Progenitor cell of endocrine pancreas (in vitro differentiated cells): ENCODE results near the gene PPFIBP1. TPM values are rescaled to one million over a fixed set of nuclear protein-coding genes. Genes with fewer than 3 reads are reported as not detected.
A peak's percentile ranks its signal among the peaks of the same experiment; 100 is the strongest.

ENCODE experiments used
- DNase-seq: peaks from one replicate; pipeline ENCODE4 v3.0.0; 2021; ENCODE audit warnings: low spot score; ENCODE audit not compliant: unreplicated experiment
- H3K27ac Mint-ChIP-seq: 2 replicates; pipeline ENCODE4 v1.8.0; 2021; ENCODE audit warnings: mild to moderate bottlenecking, moderate library complexity, mixed read lengths
- H3K27me3 Mint-ChIP-seq: 2 replicates; pipeline ENCODE4 v1.8.0; 2021; ENCODE audit warnings: mixed read lengths
- H3K36me3 Mint-ChIP-seq: 2 replicates; pipeline ENCODE4 v1.8.0; 2022; ENCODE audit warnings: mixed read lengths; ENCODE audit not compliant: insufficient read depth
- H3K4me1 Mint-ChIP-seq: 2 replicates; pipeline ENCODE4 v1.8.0; 2021; ENCODE audit warnings: low read depth, mixed read lengths
- H3K4me3 Mint-ChIP-seq: 2 replicates; pipeline ENCODE4 v1.8.0; 2021; ENCODE audit warnings: low read depth, mild to moderate bottlenecking, moderate library complexity, mixed read lengths
- H3K9me3 Mint-ChIP-seq: 2 replicates; pipeline ENCODE4 v1.8.0; 2021; ENCODE audit warnings: low read depth, mixed read lengths
- CTCF ChIP-seq: fragments of 200-600 bp; sonication (generic); IDR thresholded peaks from one replicate; pipeline ENCODE4 v1.5.0; 2021; ENCODE audit warnings: antibody characterized with exemption, mild to moderate bottlenecking; ENCODE audit not compliant: unreplicated experiment
- total RNA-seq: library from RNA; stranded (reverse); gene quantifications from 2 replicates; pipeline ENCODE4 v1.2.1, GENCODE V29; 2021

The PPFIBP1 gene
- total RNA-seq, 1 donor from 2014 or later, result 85.4 TPM

DNA sequence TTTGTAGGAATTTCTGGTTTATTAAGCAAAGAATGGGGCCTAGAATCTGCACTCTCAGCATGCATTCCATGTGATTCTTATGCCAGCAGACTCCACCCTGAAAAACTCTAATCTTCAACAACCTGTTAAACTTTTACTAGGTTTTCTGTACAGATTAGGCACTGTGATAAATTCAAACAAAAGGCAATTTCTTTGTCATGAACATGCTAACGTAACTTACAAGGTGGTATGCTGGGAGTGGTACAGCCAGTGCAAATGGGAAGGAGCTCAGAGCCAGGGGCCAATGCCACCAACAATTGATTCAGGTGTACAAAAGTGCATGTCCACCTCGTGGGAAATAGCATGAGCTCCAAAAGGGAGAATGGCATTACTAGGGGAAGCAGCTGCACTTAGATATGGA lies 83.0 kb downstream of the PPFIBP1 start:
- Mint-ChIP-seq H3K27me3 (no peaks in the 10 kb centered on the region), H3K4me1 (peaks cover 23% of the 10 kb centered on the region)

GRCh38 chr12:27607591-27607990 lies 83.6 kb downstream of the PPFIBP1 start:
- TF ChIP-seq CTCF, result no peak
- H3K27ac Mint-ChIP-seq, result peak overlapping the region; percentile 88
- no peaks in the 10 kb centered on the region for H3K27me3 Mint-ChIP-seq
- no peak for DNase-seq
- H3K4me3 Mint-ChIP-seq, result no peak overlapping the region
- peaks cover 23% of the 10 kb centered on the region for H3K4me1 Mint-ChIP-seq
- peaks cover 13% of the 10 kb centered on the region for H3K36me3 Mint-ChIP-seq
- H3K9me3 Mint-ChIP-seq, result peaks cover 15% of the 10 kb centered on the region

More for the DNA sequence above, 83.0 kb downstream of the PPFIBP1 start:
- H3K9me3 Mint-ChIP-seq, result peaks cover 15% of the 10 kb centered on the region
- TF ChIP-seq CTCF, result no peak
- no peak overlapping the region for H3K4me3 Mint-ChIP-seq
- peak overlapping the region; percentile 88 for H3K27ac Mint-ChIP-seq
- peaks cover 13% of the 10 kb centered on the region for H3K36me3 Mint-ChIP-seq
- no peak for DNase-seq

DNA sequence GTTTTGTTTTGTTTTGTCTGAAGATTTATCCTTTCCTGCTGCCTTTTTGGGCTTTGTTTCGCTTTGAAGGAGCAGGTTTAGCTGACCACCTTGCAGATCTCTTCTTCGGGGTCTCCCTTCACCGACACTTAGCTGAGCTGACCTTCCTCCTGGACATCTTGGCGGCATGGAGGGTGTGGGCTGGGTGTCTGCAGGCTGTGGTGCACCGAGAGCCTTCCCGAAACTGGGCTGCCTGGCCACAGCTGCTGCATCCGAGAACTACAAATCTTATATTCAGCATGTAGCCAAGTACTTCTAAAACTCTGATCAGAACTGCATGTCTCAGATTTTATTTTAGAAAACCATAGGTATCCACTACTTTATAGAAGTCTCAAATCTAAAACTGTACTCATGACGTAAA lies 84.9 kb downstream of the PPFIBP1 start:
- H3K27ac Mint-ChIP-seq, result no peak overlapping the region

GRCh38 chr12:27610374-27610773 lies 86.4 kb downstream of the PPFIBP1 start:
- Mint-ChIP-seq H3K9me3 (peaks cover 4% of the 10 kb centered on the region), H3K27ac (no peak overlapping the region), H3K27me3 (no peaks in the 10 kb centered on the region), H3K4me1 (peaks cover 21% of the 10 kb centered on the region), H3K4me3 (no peak overlapping the region), H3K36me3 (peaks cover 7% of the 10 kb centered on the region)
- no peak for DNase-seq
- TF ChIP-seq CTCF, result no peak

More for the DNA sequence above, 84.9 kb downstream of the PPFIBP1 start:
- no peak for TF ChIP-seq CTCF
- H3K4me3 Mint-ChIP-seq, result no peak overlapping the region
- peaks cover 14% of the 10 kb centered on the region for H3K36me3 Mint-ChIP-seq
- DNase-seq, result no peak
- H3K9me3 Mint-ChIP-seq, result peaks cover 11% of the 10 kb centered on the region
- no peaks in the 10 kb centered on the region for H3K27me3 Mint-ChIP-seq
- peaks cover 23% of the 10 kb centered on the region for H3K4me1 Mint-ChIP-seq

DNA sequence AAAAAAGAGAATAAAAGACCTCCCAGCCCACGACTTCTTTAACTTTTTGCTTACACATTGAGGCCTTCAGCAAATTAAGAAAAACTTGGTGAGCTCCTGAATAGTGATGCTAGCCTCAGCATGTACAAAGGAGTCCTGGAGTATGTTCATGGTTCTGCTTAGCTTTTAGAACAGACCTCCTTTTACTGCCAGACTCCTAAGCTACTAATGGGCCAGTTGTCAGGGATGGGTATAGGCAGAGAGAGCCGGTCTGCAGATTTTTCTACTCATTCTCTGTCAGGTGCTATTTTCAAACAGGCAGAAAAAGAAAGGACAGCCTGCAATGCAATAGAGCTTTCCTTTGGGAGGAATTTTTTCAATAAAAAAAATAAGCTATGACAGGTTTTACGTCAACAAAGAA lies 90.4 kb downstream of the PPFIBP1 start:
- peaks cover 7% of the 10 kb centered on the region for H3K9me3 Mint-ChIP-seq
- peaks cover 5% of the 10 kb centered on the region for H3K4me1 Mint-ChIP-seq
- H3K36me3 Mint-ChIP-seq, result peaks cover 11% of the 10 kb centered on the region
- no peak overlapping the region for H3K4me3 Mint-ChIP-seq
- H3K27me3 Mint-ChIP-seq, result no peaks in the 10 kb centered on the region
- TF ChIP-seq CTCF, result no peak
- DNase-seq, result no peak
- H3K27ac Mint-ChIP-seq, result no peak overlapping the region
